Measurements from ENCODE around the gene NFIX. TPM values are rescaled to one million over a fixed set of nuclear protein-coding genes. Genes with fewer than 3 reads are reported as not detected.

Gene NFIX
- total and polyA plus RNA-seq, 9 of the 15 experiments (the other 6 are each of a cell fraction or from before 2014, with no cell fraction given), result 0.28 to 26.8 (median 5.4) TPM

GRCh38 chr19:12987190-12987589, 8.1 kb upstream of the NFIX start (continued):
- TF ChIP-seq FOXO4 (CRISPR knock-in tag; IDR thresholded peaks at IDR 0.05), result no peak
- TF ChIP-seq ELF4 (CRISPR knock-in tag; IDR thresholded peaks at IDR 0.05), result no peak
- no peak for TF ChIP-seq SMC3 (conservative IDR thresholded peaks at IDR 0.05; ENCODE audit: insufficient read depth, low read depth, low read length)
- 0 out of 2 replicates have a peak, but pooled peaks have one; percentile 38 for TF ChIP-seq DPF2 (IDR thresholded peaks at IDR 0.05)
- 0 out of 2 replicates have a peak, but pooled peaks have one; percentile 15 for TF ChIP-seq CBFA2T3 (IDR thresholded peaks at IDR 0.05)

- no peaks in the 10 kb centered on the region for H3K79me2 ChIP-seq (ENCODE audit: control insufficient read depth, insufficient read depth, low read length)
- in situ Hi-C loops (cut with MboI), result loop anchor here (5.0 kb wide), 1 partner anchor 40 kb away; no protein-coding TSS in a partner anchor
- H3K27ac ChIP-seq (ENCODE audit: extremely low read depth, low read depth, low read length), result no peak overlapping the region
- WGBS (ENCODE audit: insufficient coverage, low coverage, missing lambda C conversion rate), result 45% methylated on average over 10 of the region's 10 CpGs
- DNase-seq (ENCODE audit: extremely low read depth in 1 of 4, low spot score in 3 of 4) (no peak), FAIRE-seq (no peak), ATAC-seq (no peak)
- peaks cover 19 to 57% of the 10 kb centered on the region in 2 experiments; a peak in 4 of 5 replicates for H3K4me1 ChIP-seq (replicated peaks in 1 of 2; ENCODE audit: control insufficient read depth in 2 of 2, insufficient read depth in 2 of 2, low read length in 2 of 2)
- no peak overlapping the region for H2AFZ ChIP-seq (ENCODE audit: low read depth, low read length)
- no peaks in the 10 kb centered on the region; a peak in 1 of 5 replicates for H3K27me3 ChIP-seq (ENCODE audit: control insufficient read depth in 2 of 2, insufficient read depth in 2 of 2, low read length in 2 of 2)
- H3K4me2 ChIP-seq (ENCODE audit: insufficient read depth, low read length), result no peak overlapping the region
- BruUV-seq (replicated peaks), result no TSS peak
- CTCF ChIA-PET (ENCODE audit: low intra/inter-chr PET ratio), result no interaction called here
- POLR2A ChIA-PET, result no interaction called here
- no peaks in the 10 kb centered on the region for H3K9me3 ChIP-seq (replicated peaks; ENCODE audit: control insufficient read depth, insufficient read depth, low read depth, low read length)
- H3K36me3 ChIP-seq (ENCODE audit: control insufficient read depth, insufficient read depth, low read length), result no peaks in the 10 kb centered on the region
- no peak overlapping the region for H3K4me3 ChIP-seq
- H3K9me1 ChIP-seq (ENCODE audit: control insufficient read depth, insufficient read depth, low read length), result no peaks in the 10 kb centered on the region
- no peaks in the 10 kb centered on the region for H4K20me1 ChIP-seq (replicated peaks; ENCODE audit: control insufficient read depth, insufficient read depth, low read length)
- intact Hi-C loops (cut with micrococcal nuclease), result no loop called here
- H3K9ac ChIP-seq (ENCODE audit: insufficient read depth in 1 of 2, low read depth in 2 of 2, low read length in 2 of 2), result no peak overlapping the region
- TF ChIP-seq PATZ1 (CRISPR knock-in tag; IDR thresholded peaks at IDR 0.05; ENCODE audit: borderline replicate concordance) (no peak), BRCA1 (IDR thresholded peaks at IDR 0.05) (no peak), BRCA1 (CRISPR knock-in tag; IDR thresholded peaks at IDR 0.05) (no peak), MEF2A (IDR thresholded peaks at IDR 0.05; ENCODE audit: control insufficient read depth, low read depth, low read length) (no peak), ELF4 (CRISPR knock-in tag; IDR thresholded peaks at IDR 0.05) (no peak), ZBTB34 (CRISPR knock-in tag; IDR thresholded peaks at IDR 0.05) (no peak), MXI1 (IDR thresholded peaks at IDR 0.05; ENCODE audit: low read depth, low read length) (no peak), CSDE1 (IDR thresholded peaks at IDR 0.05) (no peak), KHSRP (IDR thresholded peaks at IDR 0.05) (no peak), NR2C1 (IDR thresholded peaks at IDR 0.05) (no peak), NR2C1 (tag; IDR thresholded peaks at IDR 0.05) (no peak), SNAPC5 (CRISPR knock-in tag; IDR thresholded peaks at IDR 0.05) (no peak), FOXM1 (IDR thresholded peaks at IDR 0.05; ENCODE audit: low read depth) (no peak), FOXM1 (CRISPR knock-in tag; IDR thresholded peaks at IDR 0.05; ENCODE audit: low read depth) (no peak)
Measured at GRCh38 chr19:12987781-12988180, 7.5 kb upstream of the NFIX start.
